ENCODE measurements around the gene CETN2.

CETN2 gene

DNA sequence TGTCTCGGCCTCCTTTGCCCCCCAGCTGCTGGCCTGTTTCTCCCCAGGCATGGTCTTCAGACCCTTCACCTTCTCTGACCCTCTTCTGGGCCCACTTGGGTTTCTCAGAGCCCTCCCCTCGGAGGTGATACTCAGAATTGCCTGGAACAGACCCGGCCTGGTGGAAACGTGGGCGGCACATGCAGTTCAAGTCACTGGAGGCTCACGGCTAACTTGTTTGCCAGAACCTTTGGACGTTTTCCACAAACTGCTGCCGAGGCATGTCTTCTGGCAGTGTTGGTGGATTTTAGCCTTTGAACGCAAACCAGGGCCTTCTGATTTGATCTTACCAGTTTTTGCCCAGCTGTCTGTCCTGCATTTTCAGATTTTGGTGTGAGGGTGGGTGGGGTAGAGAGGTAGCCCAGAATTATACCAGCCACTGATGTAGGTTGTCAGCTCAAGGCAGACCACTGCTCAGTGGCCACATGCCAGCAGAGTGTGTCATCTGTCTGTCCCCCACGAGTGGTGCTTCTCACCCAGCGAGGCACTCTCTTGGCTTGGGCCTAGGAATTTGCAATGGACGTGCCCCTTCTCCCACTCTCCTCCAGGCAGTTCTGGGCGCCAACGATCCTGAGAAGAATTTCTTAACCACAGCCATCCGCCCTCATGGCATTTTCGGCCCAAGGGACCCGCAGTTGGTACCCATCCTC is 34.8 kb upstream of the CETN2 start:
- H3K4me1 ChIP-seq (ENCODE audit: low read length): no peaks in the 10 kb centered on the region
- no peaks in the 10 kb centered on the region for H3F3A ChIP-seq (ENCODE audit: insufficient read depth, low read length)
- H3K36me3 ChIP-seq (replicated peaks; ENCODE audit: insufficient read depth, low read length): no peaks in the 10 kb centered on the region
- DNase-seq: no peak
- no peak overlapping the region for H3K4me3 ChIP-seq (ENCODE audit: low read length)
- no peaks in the 10 kb centered on the region for H4K20me1 ChIP-seq (ENCODE audit: insufficient read depth, low read length)
- H3K9me2 ChIP-seq (replicated peaks; ENCODE audit: insufficient read depth, low read length): no peaks in the 10 kb centered on the region
- H3K4me2 ChIP-seq (ENCODE audit: low read depth, low read length): no peak overlapping the region
- H2AFZ ChIP-seq (ENCODE audit: low read length): no peak overlapping the region
- H3K79me2 ChIP-seq (ENCODE audit: low read length): no peaks in the 10 kb centered on the region
- no peaks in the 10 kb centered on the region for H3K9me3 ChIP-seq (replicated peaks; ENCODE audit: insufficient read depth, low read length)
- H3K9ac ChIP-seq (ENCODE audit: low read length): no peak overlapping the region
- no peak overlapping the region for H3K27ac ChIP-seq (ENCODE audit: low read length)
- TF ChIP-seq, protein P1, sequence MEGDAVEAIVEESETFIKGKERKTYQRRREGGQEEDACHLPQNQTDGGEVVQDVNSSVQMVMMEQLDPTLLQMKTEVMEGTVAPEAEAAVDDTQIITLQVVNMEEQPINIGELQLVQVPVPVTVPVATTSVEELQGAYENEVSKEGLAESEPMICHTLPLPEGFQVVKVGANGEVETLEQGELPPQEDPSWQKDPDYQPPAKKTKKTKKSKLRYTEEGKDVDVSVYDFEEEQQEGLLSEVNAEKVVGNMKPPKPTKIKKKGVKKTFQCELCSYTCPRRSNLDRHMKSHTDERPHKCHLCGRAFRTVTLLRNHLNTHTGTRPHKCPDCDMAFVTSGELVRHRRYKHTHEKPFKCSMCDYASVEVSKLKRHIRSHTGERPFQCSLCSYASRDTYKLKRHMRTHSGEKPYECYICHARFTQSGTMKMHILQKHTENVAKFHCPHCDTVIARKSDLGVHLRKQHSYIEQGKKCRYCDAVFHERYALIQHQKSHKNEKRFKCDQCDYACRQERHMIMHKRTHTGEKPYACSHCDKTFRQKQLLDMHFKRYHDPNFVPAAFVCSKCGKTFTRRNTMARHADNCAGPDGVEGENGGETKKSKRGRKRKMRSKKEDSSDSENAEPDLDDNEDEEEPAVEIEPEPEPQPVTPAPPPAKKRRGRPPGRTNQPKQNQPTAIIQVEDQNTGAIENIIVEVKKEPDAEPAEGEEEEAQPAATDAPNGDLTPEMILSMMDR (IDR thresholded peaks at IDR 0.05; ENCODE audit: low read length): no peak
- TF ChIP-seq EZH2 (optimal IDR thresholded peaks at IDR 0.05; ENCODE audit: low read depth, low read length): no peak
- TF ChIP-seq EZH2phosphoT487 (IDR thresholded peaks at IDR 0.05; ENCODE audit: low read length): no peak
- H3K27me3 ChIP-seq (replicated peaks; ENCODE audit: insufficient read depth, low read length): no peaks in the 10 kb centered on the region

DNA sequence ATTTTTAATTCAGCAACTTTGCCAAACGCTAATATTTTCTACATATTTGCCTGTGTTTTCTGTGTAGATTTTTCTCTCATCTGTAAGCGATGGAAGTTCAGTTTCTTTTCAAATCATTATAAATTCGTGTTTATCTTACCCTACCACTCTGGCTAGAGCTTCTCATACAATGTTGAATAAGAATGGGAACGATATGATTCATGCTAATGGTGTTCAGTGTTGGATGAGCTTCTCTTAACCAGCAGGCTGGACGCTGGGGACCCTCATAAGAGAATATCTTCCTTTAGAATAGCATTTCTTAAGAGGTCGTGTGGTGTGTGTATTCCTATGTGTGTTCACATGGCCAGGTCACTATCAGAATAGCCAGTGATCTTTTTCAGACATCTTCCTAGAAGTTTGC is 31.3 kb upstream of the CETN2 start:
- Histone ChIP-seq H4K20me1 (ENCODE audit: insufficient read depth, low read length) (no peaks in the 10 kb centered on the region), H3K4me2 (ENCODE audit: low read depth, low read length) (no peak overlapping the region), H3K27ac (ENCODE audit: low read length) (no peak overlapping the region), H3K9me2 (replicated peaks; ENCODE audit: insufficient read depth, low read length) (no peaks in the 10 kb centered on the region), H3K36me3 (replicated peaks; ENCODE audit: insufficient read depth, low read length) (no peaks in the 10 kb centered on the region), H2AFZ (ENCODE audit: low read length) (no peak overlapping the region), H3K4me1 (ENCODE audit: low read length) (no peaks in the 10 kb centered on the region), H3K4me3 (ENCODE audit: low read length) (no peak overlapping the region), H3K9me3 (replicated peaks; ENCODE audit: insufficient read depth, low read length) (no peaks in the 10 kb centered on the region), H3F3A (ENCODE audit: insufficient read depth, low read length) (no peaks in the 10 kb centered on the region), H3K27me3 (replicated peaks; ENCODE audit: insufficient read depth, low read length) (no peaks in the 10 kb centered on the region), H3K79me2 (ENCODE audit: low read length) (no peaks in the 10 kb centered on the region), H3K9ac (ENCODE audit: low read length) (no peak overlapping the region)
- TF ChIP-seq EZH2 (optimal IDR thresholded peaks at IDR 0.05; ENCODE audit: low read depth, low read length): no peak
- TF ChIP-seq, protein P1 (IDR thresholded peaks at IDR 0.05; ENCODE audit: low read length): no peak
- no peak for TF ChIP-seq EZH2phosphoT487 (IDR thresholded peaks at IDR 0.05; ENCODE audit: low read length)
- DNase-seq: no peak

DNA sequence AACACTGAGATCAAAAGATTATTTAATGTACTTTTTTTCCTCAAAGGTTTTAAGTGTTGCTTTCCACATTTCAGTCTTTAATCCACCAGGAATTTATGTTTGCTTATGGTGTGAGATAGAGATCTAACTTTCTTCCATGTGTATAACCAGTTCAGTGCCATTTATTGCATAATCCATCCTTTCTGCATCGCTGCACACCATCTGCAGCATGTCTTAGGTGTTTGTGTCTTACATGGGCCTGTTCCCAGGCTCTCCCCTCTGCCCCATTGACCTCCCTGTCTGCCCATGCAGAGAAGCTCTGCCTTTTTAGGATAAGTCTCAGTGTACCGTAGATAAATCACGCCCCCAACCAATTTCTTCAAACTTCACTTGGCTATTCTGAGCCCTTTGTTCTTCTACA is 30.6 kb upstream of the CETN2 start:
- Histone ChIP-seq H4K20me1 (ENCODE audit: insufficient read depth, low read length) (no peaks in the 10 kb centered on the region), H3F3A (ENCODE audit: insufficient read depth, low read length) (no peaks in the 10 kb centered on the region), H3K36me3 (replicated peaks; ENCODE audit: insufficient read depth, low read length) (no peaks in the 10 kb centered on the region), H3K9ac (ENCODE audit: low read length) (no peak overlapping the region), H3K9me2 (replicated peaks; ENCODE audit: insufficient read depth, low read length) (no peaks in the 10 kb centered on the region), H2AFZ (ENCODE audit: low read length) (no peak overlapping the region), H3K27ac (ENCODE audit: low read length) (no peak overlapping the region), H3K79me2 (ENCODE audit: low read length) (no peaks in the 10 kb centered on the region), H3K4me2 (ENCODE audit: low read depth, low read length) (no peak overlapping the region), H3K9me3 (replicated peaks; ENCODE audit: insufficient read depth, low read length) (no peaks in the 10 kb centered on the region), H3K4me1 (ENCODE audit: low read length) (no peaks in the 10 kb centered on the region), H3K4me3 (ENCODE audit: low read length) (no peak overlapping the region), H3K27me3 (replicated peaks; ENCODE audit: insufficient read depth, low read length) (no peaks in the 10 kb centered on the region)
- TF ChIP-seq, protein P1 (IDR thresholded peaks at IDR 0.05; ENCODE audit: low read length): no peak
- no peak for TF ChIP-seq EZH2 (optimal IDR thresholded peaks at IDR 0.05; ENCODE audit: low read depth, low read length)
- DNase-seq: no peak
